Measurements from ENCODE around the gene FOXP3.

Gene FOXP3

DNA sequence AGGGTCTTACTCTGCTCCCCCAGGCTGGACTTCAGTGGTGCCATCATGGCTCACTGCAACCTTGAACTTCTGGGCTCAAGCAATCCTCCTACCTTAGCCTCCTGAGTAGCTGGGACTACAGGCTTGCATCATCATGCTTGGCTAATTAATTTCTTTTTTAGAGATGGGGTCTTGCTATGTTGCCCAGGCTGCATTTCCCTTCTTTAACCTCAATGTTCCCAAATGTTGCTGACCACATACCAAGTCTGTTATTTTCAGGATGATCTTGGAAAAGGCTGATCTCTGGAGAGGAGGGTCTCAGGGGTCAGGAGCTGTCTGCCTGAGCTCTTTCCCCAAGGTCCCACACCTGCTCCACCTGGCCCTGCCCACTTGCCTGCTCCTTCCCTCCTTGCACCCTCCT lies 44.4 kb downstream of the FOXP3 start:
- no peaks in the 10 kb centered on the region for H3K27me3 ChIP-seq (ENCODE audit: insufficient read depth, low read length, poor library complexity)
- no peaks in the 10 kb centered on the region for H3K79me2 ChIP-seq (ENCODE audit: insufficient read depth, low read length)
- TF ChIP-seq CTCF (IDR thresholded peaks at IDR 0.05; ENCODE audit: borderline replicate concordance, extremely low read depth, low read length, poor library complexity, severe bottlenecking) (no peak), EZH2 (IDR thresholded peaks at IDR 0.05; ENCODE audit: borderline replicate concordance, low read depth, low read length, severe bottlenecking) (no peak)
- no peak overlapping the region for H3K4me2 ChIP-seq (ENCODE audit: insufficient read depth, low read length)
- DNase-seq (no peak), ATAC-seq (ENCODE audit: insufficient read depth, low read depth) (no peak)
- no peaks in the 10 kb centered on the region for H3K9me3 ChIP-seq (ENCODE audit: insufficient read depth, low read length, severe bottlenecking)
- H3K27ac ChIP-seq (ENCODE audit: low read length), result no peak overlapping the region
- no peaks in the 10 kb centered on the region for H4K20me1 ChIP-seq (ENCODE audit: insufficient read depth, low read length)
- no peaks in the 10 kb centered on the region for H3K36me3 ChIP-seq (ENCODE audit: insufficient read depth, low read length)
- H2AFZ ChIP-seq (ENCODE audit: low read depth, low read length), result no peak overlapping the region
- H3K4me1 ChIP-seq (ENCODE audit: insufficient read depth, low read length), result no peaks in the 10 kb centered on the region
- H3K4me3 ChIP-seq (ENCODE audit: low read depth in 1 of 2, low read length in 2 of 2), result no peak overlapping the region
- H3K9ac ChIP-seq (ENCODE audit: low read depth, low read length), result no peak overlapping the region

- TF ChIP-seq CTCF (IDR thresholded peaks at IDR 0.05; ENCODE audit: borderline replicate concordance, extremely low read depth, low read length, poor library complexity, severe bottlenecking), result no peak
- no peak for TF ChIP-seq EZH2 (IDR thresholded peaks at IDR 0.05; ENCODE audit: borderline replicate concordance, low read depth, low read length, severe bottlenecking)
- Histone ChIP-seq H3K79me2 (ENCODE audit: insufficient read depth, low read length) (no peaks in the 10 kb centered on the region), H3K36me3 (ENCODE audit: insufficient read depth, low read length) (no peaks in the 10 kb centered on the region), H4K20me1 (ENCODE audit: insufficient read depth, low read length) (no peaks in the 10 kb centered on the region), H3K27me3 (ENCODE audit: insufficient read depth, low read length, poor library complexity) (no peaks in the 10 kb centered on the region), H3K9ac (ENCODE audit: low read depth, low read length) (no peak overlapping the region), H3K4me2 (ENCODE audit: insufficient read depth, low read length) (no peak overlapping the region), H2AFZ (ENCODE audit: low read depth, low read length) (no peak overlapping the region), H3K4me1 (ENCODE audit: insufficient read depth, low read length) (no peaks in the 10 kb centered on the region), H3K4me3 (ENCODE audit: low read depth in 1 of 2, low read length in 2 of 2) (no peak overlapping the region), H3K9me3 (ENCODE audit: insufficient read depth, low read length, severe bottlenecking) (no peaks in the 10 kb centered on the region), H3K27ac (ENCODE audit: low read length) (no peak overlapping the region)
- DNase-seq (no peak), ATAC-seq (ENCODE audit: insufficient read depth, low read depth) (no peak)
Measured at GRCh38 chrX:49214996-49215526, 49.4 kb downstream of the FOXP3 start.

- Histone ChIP-seq H3K27me3 (ENCODE audit: insufficient read depth, low read length, poor library complexity) (no peaks in the 10 kb centered on the region), H3K4me1 (ENCODE audit: insufficient read depth, low read length) (no peaks in the 10 kb centered on the region), H3K9me3 (ENCODE audit: insufficient read depth, low read length, severe bottlenecking) (no peaks in the 10 kb centered on the region), H4K20me1 (ENCODE audit: insufficient read depth, low read length) (no peaks in the 10 kb centered on the region), H3K79me2 (ENCODE audit: insufficient read depth, low read length) (no peaks in the 10 kb centered on the region), H2AFZ (ENCODE audit: low read depth, low read length) (no peak overlapping the region), H3K4me3 (ENCODE audit: low read depth in 1 of 2, low read length in 2 of 2) (no peak overlapping the region), H3K36me3 (ENCODE audit: insufficient read depth, low read length) (no peaks in the 10 kb centered on the region), H3K4me2 (ENCODE audit: insufficient read depth, low read length) (no peak overlapping the region), H3K27ac (ENCODE audit: low read length) (no peak overlapping the region), H3K9ac (ENCODE audit: low read depth, low read length) (no peak overlapping the region)
- no peak for TF ChIP-seq CTCF (IDR thresholded peaks at IDR 0.05; ENCODE audit: borderline replicate concordance, extremely low read depth, low read length, poor library complexity, severe bottlenecking)
- TF ChIP-seq EZH2 (IDR thresholded peaks at IDR 0.05; ENCODE audit: borderline replicate concordance, low read depth, low read length, severe bottlenecking), result no peak
- ATAC-seq (ENCODE audit: insufficient read depth, low read depth) (no peak), DNase-seq (no peak)
Measured at GRCh38 chrX:49214416-49214815, 50.1 kb downstream of the FOXP3 start.

- no peak overlapping the region for H3K4me2 ChIP-seq (ENCODE audit: insufficient read depth, low read length)
- no peak overlapping the region for H3K9ac ChIP-seq (ENCODE audit: low read depth, low read length)
- no peaks in the 10 kb centered on the region for H3K4me1 ChIP-seq (ENCODE audit: insufficient read depth, low read length)
- H3K27ac ChIP-seq (ENCODE audit: low read length), result no peak overlapping the region
- H3K27me3 ChIP-seq (ENCODE audit: insufficient read depth, low read length, poor library complexity), result no peaks in the 10 kb centered on the region
- H3K36me3 ChIP-seq (ENCODE audit: insufficient read depth, low read length), result no peaks in the 10 kb centered on the region
- no peak for DNase-seq
- no peaks in the 10 kb centered on the region for H4K20me1 ChIP-seq (ENCODE audit: insufficient read depth, low read length)
- ATAC-seq (ENCODE audit: insufficient read depth, low read depth), result no peak
- no peaks in the 10 kb centered on the region for H3K9me3 ChIP-seq (ENCODE audit: insufficient read depth, low read length, severe bottlenecking)
- no peaks in the 10 kb centered on the region for H3K79me2 ChIP-seq (ENCODE audit: insufficient read depth, low read length)
- no peak overlapping the region for H3K4me3 ChIP-seq (ENCODE audit: low read depth in 1 of 2, low read length in 2 of 2)
- no peak overlapping the region for H2AFZ ChIP-seq (ENCODE audit: low read depth, low read length)
- no peak for TF ChIP-seq EZH2 (IDR thresholded peaks at IDR 0.05; ENCODE audit: borderline replicate concordance, low read depth, low read length, severe bottlenecking)
- TF ChIP-seq CTCF (IDR thresholded peaks at IDR 0.05; ENCODE audit: borderline replicate concordance, extremely low read depth, low read length, poor library complexity, severe bottlenecking), result no peak
Measured at GRCh38 chrX:49212861-49213260, 51.6 kb downstream of the FOXP3 start.
